GM12878 (cell line): ENCODE results near the gene CANT1. TPM values are rescaled to one million over a fixed set of nuclear protein-coding genes. Genes with fewer than 3 reads are reported as not detected.

Experiments used
- ATAC-seq: fragments of 200-7000 bp; cut with Tn5 transposase; 3 replicates; pipeline ENCODE4 v1.9.1; 2020; ENCODE audit warnings: mild to moderate bottlenecking, moderate library complexity
- BruUV-seq: library from RNA; stranded (reverse); fragments of 400-500 nt; replicated peaks from 2 replicates; lab custom pipeline; 2021; lab: Mats Ljungman, UMichigan
- CTCF ChIA-PET: fragments of 300-600 bp; sonication (Branson Sonifier 250); formaldehyde crosslinking; extraction: SDS; loops from one replicate; lab custom pipeline; 2021; ENCODE audit warnings: inconsistent platforms; lab: Yijun Ruan, JAX
- POLR2A ChIA-PET: fragments of 350-600 bp; formaldehyde crosslinking; extraction: SDS; loops from one replicate; lab custom pipeline; 2021; ENCODE audit warnings: inconsistent platforms; lab: Charles Lee
- RAD21 ChIA-PET: fragments of 300-600 bp; sonication (Branson Sonifier 250); formaldehyde crosslinking; loops from one replicate; lab custom pipeline; 2023; ENCODE audit warnings: antibody characterized with exemption; ENCODE audit not compliant: unreplicated experiment; lab: Charles Lee
- SMC1A ChIA-PET: fragments of 300-600 bp; sonication (Branson Sonifier 250); formaldehyde crosslinking; loops from one replicate; lab custom pipeline; 2023; ENCODE audit not compliant: unreplicated experiment, uncharacterized antibody; lab: Charles Lee
- DNase-seq: peaks from one replicate; pipeline ENCODE4 v3.0.0-alpha.2; 2011; ENCODE audit warnings: low read depth, low spot score
- FAIRE-seq: peaks from 3 replicates; lab custom pipeline; 2011; peaks lifted over from hg19 to GRCh38; lab: Jason Lieb, UNC
- H2AFZ ChIP-seq: 2 replicates; pipeline ENCODE4 v1.6.0; 2011; ENCODE audit warnings: low read depth, low read length, control low read depth; ENCODE audit not compliant: control insufficient read depth
- H3K27ac ChIP-seq: 2 replicates; pipeline ENCODE4 v1.5.1; 2011; ENCODE audit warnings: control low read depth; ENCODE audit not compliant: control insufficient read depth, insufficient read depth
- H3K27me3 ChIP-seq, 2 experiments: replicated peaks in 1 of 2; 2 replicates each; pipeline versions ENCODE4 v1.6.0 to v1.6.1; 2011; ENCODE audit warnings: low read length in 1 of 2; ENCODE audit not compliant: control insufficient read depth in 2 of 2, insufficient read depth in 2 of 2
- H3K36me3 ChIP-seq, 2 experiments: 2 replicates each; pipeline ENCODE4 v1.5.1; 2011; ENCODE audit warnings: low read length in 1 of 2; ENCODE audit not compliant: control insufficient read depth in 2 of 2, insufficient read depth in 2 of 2
- H3K4me1 ChIP-seq: 2 replicates; pipeline ENCODE4 v1.6.1; 2011; ENCODE audit warnings: mild to moderate bottlenecking, low read length, moderate library complexity, mixed read lengths; ENCODE audit not compliant: control insufficient read depth, insufficient read depth
- H3K4me2 ChIP-seq: 2 replicates; pipeline ENCODE4 v1.6.0; 2011; ENCODE audit warnings: control low read depth; ENCODE audit not compliant: control insufficient read depth, insufficient read depth
- H3K4me3 ChIP-seq: fragments of 200-600 bp; sonication (generic); 2 replicates; pipeline ENCODE4 v1.5.1; 2016
- H3K79me2 ChIP-seq: 2 replicates; pipeline ENCODE4 v1.6.0; 2011; ENCODE audit warnings: low read length; ENCODE audit not compliant: control insufficient read depth, insufficient read depth
- H3K9ac ChIP-seq: 2 replicates; pipeline ENCODE4 v1.8.0; 2011; ENCODE audit warnings: low read length, control low read depth, mixed read lengths; ENCODE audit not compliant: control insufficient read depth, insufficient read depth
- H3K9me3 ChIP-seq: replicated peaks from 3 replicates; pipeline ENCODE4 v1.5.1; 2011; ENCODE audit warnings: mild to moderate bottlenecking, low read length; ENCODE audit not compliant: control insufficient read depth, insufficient read depth
- H4K20me1 ChIP-seq: 2 replicates; pipeline ENCODE4 v1.6.0; 2011; ENCODE audit not compliant: control insufficient read depth, insufficient read depth
- ELK1 ChIP-seq: IDR thresholded peaks from 2 replicates; pipeline ENCODE4 v1.6.1; 2012; ENCODE audit warnings: low read depth, low read length, improper control_type of control experiment
- FOS ChIP-seq: IDR thresholded peaks from 3 replicates; pipeline ENCODE4 v1.6.1; 2011; ENCODE audit warnings: borderline replicate concordance; ENCODE audit not compliant: insufficient read length; ENCODE audit errors: extremely low read depth
- IKZF1 ChIP-seq: fragments of 450-650 bp; conservative IDR thresholded peaks from 2 replicates; pipeline ENCODE4 v1.6.1; 2017; ENCODE audit warnings: antibody characterized with exemption, mild to moderate bottlenecking
- MYC ChIP-seq: IDR thresholded peaks from 2 replicates; pipeline ENCODE4 v1.6.1; 2011; ENCODE audit warnings: mild to moderate bottlenecking, low read length, moderate library complexity, inconsistent platforms; ENCODE audit not compliant: insufficient read depth, insufficient replicate concordance, insufficient read length, severe bottlenecking
- NR2C1 ChIP-seq: fragments of 450-650 bp; IDR thresholded peaks from 2 replicates; pipeline ENCODE4 v1.6.1; 2017; ENCODE audit warnings: antibody characterized with exemption, mild to moderate bottlenecking, moderate library complexity
- NR2C2 ChIP-seq: IDR thresholded peaks from 2 replicates; pipeline ENCODE4 v1.6.1; 2011; ENCODE audit warnings: borderline replicate concordance, low read depth; ENCODE audit not compliant: control insufficient read depth, insufficient read length
- SREBF2 ChIP-seq: IDR thresholded peaks from 2 replicates; pipeline ENCODE4 v1.6.1; 2012; ENCODE audit warnings: mild to moderate bottlenecking, low read length
- STAT3 ChIP-seq: IDR thresholded peaks from 2 replicates; pipeline ENCODE4 v1.6.1; 2011; ENCODE audit warnings: low read depth, low read length, improper control_type of control experiment
- WGBS: methylation state at CpG from one replicate; pipeline ENCODE4 v1.1.6; 2016; ENCODE audit warnings: low lambda C conversion rate; ENCODE audit not compliant: insufficient replicate concordance, insufficient coverage; ENCODE audit errors: missing lambda C conversion rate; 5-methylcytosine and 5-hydroxymethylcytosine counted together
- in situ Hi-C: fragments of 300-500 bp; cut with MboI; formaldehyde crosslinking; loops from 9 replicates; pipeline ENCODE4 v1.14.3; 2018; ENCODE audit warnings: mixed read lengths
- intact Hi-C: fragments of 100-400 bp; cut with micrococcal nuclease; formaldehyde crosslinking; loops from one replicate; pipeline ENCODE4 v1.14.2; 2022; ENCODE audit not compliant: unreplicated experiment
- polyA plus RNA-seq, 11 experiments: library from polyadenylated mRNA; depleted of rRNA in 4 of 11; unstranded in 6 of 11; stranded (reverse) in 5 of 11; fragments of >200 nt; fragmentation: Nextera tagmentation in 4 of 11; fragmentation: Illumina TruSeq in 1 of 11; extraction: Ambion mirVana in 4 of 11; extraction: Trizol in 1 of 11; gene quantifications; 1 replicate in 1 of 11; 2 replicates in 10 of 11; pipeline versions ENCODE4 v1.2.1 to v1.2.3, GENCODE V29; 2011 to 2016; ENCODE audit warnings: inconsistent platforms in 2 of 11, missing spikeins in 2 of 11, low read depth in 1 of 11
- total RNA-seq, 4 experiments: library from RNA; depleted of rRNA in 3 of 4; stranded (reverse); fragments of >200 nt in 3 of 4; fragmentation: Illumina TruSeq in 1 of 4; extraction: Trizol in 1 of 4; gene quantifications; 2 replicates each; pipeline versions ENCODE4 v1.2.1 to v1.2.3, GENCODE V29; 2013 to 2021
- TF ChIP-seq, protein P1 (sequence below): fragments of 450-650 bp; formaldehyde crosslinking; IDR thresholded peaks from 2 replicates; pipeline ENCODE4 v1.4.0; 2020; ENCODE audit warnings: mild to moderate bottlenecking, moderate library complexity
- TF ChIP-seq, protein P2 (sequence below): IDR thresholded peaks from 2 replicates; pipeline ENCODE4 v1.6.1; 2011; ENCODE audit warnings: borderline replicate concordance, low read depth, mild to moderate bottlenecking, moderate library complexity, low read length; ENCODE audit not compliant: insufficient read depth, poor library complexity, severe bottlenecking

The CANT1 gene
- total and polyA plus RNA-seq, 10 of the 15 experiments (the other 5 are each of a cell fraction or from before 2014, with no cell fraction given), result 2.2 to 59.2 (median 20.2) TPM

- DNase-seq (no peak), ATAC-seq (no peak), FAIRE-seq (no peak)
- ChIA-PET RAD21 (no interaction called here), CTCF (no interaction called here), POLR2A (no interaction called here), SMC1A (interaction anchor here (2.5 kb wide), 1 partner anchor 14 kb away, joined by 10 read pairs; no protein-coding TSS in a partner anchor)
- no TSS peak for BruUV-seq
- Histone ChIP-seq H3K36me3 (no peaks in the 10 kb centered on the region), H3K4me2 (no peak overlapping the region), H3K4me3 (no peak overlapping the region), H3K79me2 (no peaks in the 10 kb centered on the region), H3K9ac (no peak overlapping the region), H3K4me1 (no peaks in the 10 kb centered on the region), H3K27ac (no peak overlapping the region), H2AFZ (no peak overlapping the region), H4K20me1 (no peaks in the 10 kb centered on the region), H3K27me3 (peaks cover 19 to 24% of the 10 kb centered on the region in 2 experiments), H3K9me3 (no peaks in the 10 kb centered on the region)
- TF ChIP-seq NR2C1 (no peak), SREBF2 (no peak), STAT3 (no peak), FOS (no peak), NR2C2 (no peak), IKZF1 (no peak), MYC (no peak), ELK1 (no peak)
- TF ChIP-seq, protein P1, sequence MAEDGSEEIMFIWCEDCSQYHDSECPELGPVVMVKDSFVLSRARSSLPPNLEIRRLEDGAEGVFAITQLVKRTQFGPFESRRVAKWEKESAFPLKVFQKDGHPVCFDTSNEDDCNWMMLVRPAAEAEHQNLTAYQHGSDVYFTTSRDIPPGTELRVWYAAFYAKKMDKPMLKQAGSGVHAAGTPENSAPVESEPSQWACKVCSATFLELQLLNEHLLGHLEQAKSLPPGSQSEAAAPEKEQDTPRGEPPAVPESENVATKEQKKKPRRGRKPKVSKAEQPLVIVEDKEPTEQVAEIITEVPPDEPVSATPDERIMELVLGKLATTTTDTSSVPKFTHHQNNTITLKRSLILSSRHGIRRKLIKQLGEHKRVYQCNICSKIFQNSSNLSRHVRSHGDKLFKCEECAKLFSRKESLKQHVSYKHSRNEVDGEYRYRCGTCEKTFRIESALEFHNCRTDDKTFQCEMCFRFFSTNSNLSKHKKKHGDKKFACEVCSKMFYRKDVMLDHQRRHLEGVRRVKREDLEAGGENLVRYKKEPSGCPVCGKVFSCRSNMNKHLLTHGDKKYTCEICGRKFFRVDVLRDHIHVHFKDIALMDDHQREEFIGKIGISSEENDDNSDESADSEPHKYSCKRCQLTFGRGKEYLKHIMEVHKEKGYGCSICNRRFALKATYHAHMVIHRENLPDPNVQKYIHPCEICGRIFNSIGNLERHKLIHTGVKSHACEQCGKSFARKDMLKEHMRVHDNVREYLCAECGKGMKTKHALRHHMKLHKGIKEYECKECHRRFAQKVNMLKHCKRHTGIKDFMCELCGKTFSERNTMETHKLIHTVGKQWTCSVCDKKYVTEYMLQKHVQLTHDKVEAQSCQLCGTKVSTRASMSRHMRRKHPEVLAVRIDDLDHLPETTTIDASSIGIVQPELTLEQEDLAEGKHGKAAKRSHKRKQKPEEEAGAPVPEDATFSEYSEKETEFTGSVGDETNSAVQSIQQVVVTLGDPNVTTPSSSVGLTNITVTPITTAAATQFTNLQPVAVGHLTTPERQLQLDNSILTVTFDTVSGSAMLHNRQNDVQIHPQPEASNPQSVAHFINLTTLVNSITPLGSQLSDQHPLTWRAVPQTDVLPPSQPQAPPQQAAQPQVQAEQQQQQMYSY, result no peak
- TF ChIP-seq, protein P2, sequence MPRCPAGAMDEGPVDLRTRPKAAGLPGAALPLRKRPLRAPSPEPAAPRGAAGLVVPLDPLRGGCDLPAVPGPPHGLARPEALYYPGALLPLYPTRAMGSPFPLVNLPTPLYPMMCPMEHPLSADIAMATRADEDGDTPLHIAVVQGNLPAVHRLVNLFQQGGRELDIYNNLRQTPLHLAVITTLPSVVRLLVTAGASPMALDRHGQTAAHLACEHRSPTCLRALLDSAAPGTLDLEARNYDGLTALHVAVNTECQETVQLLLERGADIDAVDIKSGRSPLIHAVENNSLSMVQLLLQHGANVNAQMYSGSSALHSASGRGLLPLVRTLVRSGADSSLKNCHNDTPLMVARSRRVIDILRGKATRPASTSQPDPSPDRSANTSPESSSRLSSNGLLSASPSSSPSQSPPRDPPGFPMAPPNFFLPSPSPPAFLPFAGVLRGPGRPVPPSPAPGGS, result no peak
- in situ Hi-C loops, result no loop called here
- intact Hi-C loops, result no loop called here
- 39% methylated on average over 15 of the region's 16 CpGs for WGBS
Measured at GRCh38 chr17:79026376-79027273, 17.1 kb upstream of the CANT1 start.
